VCaP (cell line): ENCODE data around the gene FANCG.

Experiments used
- H3K27ac ChIP-seq: fragments of 450-650 bp; 2 replicates; pipeline ENCODE4 v1.5.1; 2017
- CTCF ChIP-seq: fragments of 450-650 bp; conservative IDR thresholded peaks from 2 replicates; pipeline ENCODE4 v1.5.1; 2017; ENCODE audit warnings: mild to moderate bottlenecking, moderate library complexity

FANCG gene

GRCh38 chr9:35042081-35042604, 37.6 kb downstream of the FANCG start:
- no peak for TF ChIP-seq CTCF

GRCh38 chr9:35035851-35036701, 43.7 kb downstream of the FANCG start:
- no peak overlapping the region for H3K27ac ChIP-seq
- TF ChIP-seq CTCF = no peak

More at GRCh38 chr9:35042081-35042604, 37.6 kb downstream of the FANCG start:
- H3K27ac ChIP-seq = no peak overlapping the region

GRCh38 chr9:35033101-35033500, 46.6 kb downstream of the FANCG start:
- TF ChIP-seq CTCF = no peak
- no peak overlapping the region for H3K27ac ChIP-seq

- no peak for TF ChIP-seq CTCF
- no peak overlapping the region for H3K27ac ChIP-seq
Observed at GRCh38 chr9:35029852-35030251, 49.9 kb downstream of the FANCG start.

GRCh38 chr9:35029241-35029640, 50.5 kb downstream of the FANCG start:
- TF ChIP-seq CTCF = no peak
- H3K27ac ChIP-seq = no peak overlapping the region

GRCh38 chr9:35028341-35028740, 51.4 kb downstream of the FANCG start:
- no peak overlapping the region for H3K27ac ChIP-seq
- no peak for TF ChIP-seq CTCF

GRCh38 chr9:35027860-35028259, 51.9 kb downstream of the FANCG start:
- no peak overlapping the region for H3K27ac ChIP-seq
- no peak for TF ChIP-seq CTCF
